PC-3 (cell line): ENCODE measurements around the gene DMD. TPM values are rescaled to one million over a fixed set of nuclear protein-coding genes. Genes with fewer than 3 reads are reported as not detected.

ENCODE experiments used
- ATAC-seq: fragments of 200-7000 bp; cut with Tn5 transposase; 2 replicates; pipeline ENCODE4 v1.9.1; 2020; ENCODE audit warnings: mild to moderate bottlenecking, moderate library complexity
- BruUV-seq: library from RNA; stranded (reverse); fragments of 400-500 nt; replicated peaks from 2 replicates; lab custom pipeline; 2021; lab: Mats Ljungman, UMichigan
- CTCF ChIA-PET: fragments of 300-600 bp; sonication (Branson Sonifier 250); formaldehyde crosslinking; loops from one replicate; lab custom pipeline; 2022; ENCODE audit warnings: antibody characterized with exemption; lab: Charles Lee
- POLR2A ChIA-PET: fragments of 300-600 bp; sonication (Branson Sonifier 250); formaldehyde crosslinking; loops from one replicate; lab custom pipeline; 2022; ENCODE audit warnings: antibody characterized with exemption; ENCODE audit not compliant: unreplicated experiment; lab: Charles Lee
- DNase-seq: peaks from one replicate; pipeline ENCODE4 v3.0.0-alpha.2; 2015
- H2AFZ ChIP-seq: fragments of 300-600 bp; sonication (generic); 2 replicates; pipeline ENCODE4 v1.6.0; 2016; ENCODE audit warnings: antibody characterized with exemption, low read length
- H3F3A ChIP-seq: fragments of 300-600 bp; sonication (generic); one replicate; pipeline ENCODE4 v1.6.0; 2017; ENCODE audit warnings: antibody characterized with exemption, low read length, control low read depth, mild to moderate bottlenecking; ENCODE audit not compliant: unreplicated experiment
- H3K27ac ChIP-seq: fragments of 300-600 bp; sonication (generic); 2 replicates; pipeline ENCODE4 v1.5.1; 2016; ENCODE audit warnings: mild to moderate bottlenecking, low read length
- H3K27me3 ChIP-seq: fragments of 300-600 bp; sonication (generic); 2 replicates; pipeline ENCODE4 v1.6.1; 2016; ENCODE audit warnings: low read length, mixed read lengths
- H3K36me3 ChIP-seq: fragments of 300-600 bp; sonication (generic); 2 replicates; pipeline ENCODE4 v1.6.1; 2016; ENCODE audit warnings: low read depth, mixed run types, low read length, mixed read lengths
- H3K4me1 ChIP-seq: fragments of 300-600 bp; sonication (generic); 2 replicates; pipeline ENCODE4 v1.5.1; 2016; ENCODE audit warnings: low read length; ENCODE audit not compliant: insufficient read depth
- H3K4me2 ChIP-seq: fragments of 300-600 bp; sonication (generic); 2 replicates; pipeline ENCODE4 v1.6.0; 2016; ENCODE audit warnings: low read length
- H3K4me3 ChIP-seq: fragments of 300-600 bp; sonication (generic); 2 replicates; pipeline ENCODE4 v1.5.1; 2016; ENCODE audit warnings: mild to moderate bottlenecking, low read length, mixed read lengths
- H3K79me2 ChIP-seq: fragments of 300-600 bp; sonication (generic); 2 replicates; pipeline ENCODE4 v1.6.1; 2017; ENCODE audit warnings: low read length, mixed read lengths
- H3K9ac ChIP-seq: fragments of 300-600 bp; sonication (generic); 2 replicates; pipeline ENCODE4 v1.6.0; 2016; ENCODE audit warnings: mild to moderate bottlenecking, low read length
- H3K9me2 ChIP-seq: fragments of 300-600 bp; sonication (generic); replicated peaks from 2 replicates; pipeline ENCODE4 v1.6.1; 2016; ENCODE audit warnings: mixed run types, low read length, mixed read lengths
- H3K9me3 ChIP-seq: fragments of 300-600 bp; sonication (generic); 2 replicates; pipeline ENCODE4 v1.6.1; 2016; ENCODE audit warnings: low read length, mixed read lengths
- H4K20me1 ChIP-seq: fragments of 300-600 bp; sonication (generic); 2 replicates; pipeline ENCODE4 v1.6.1; 2016; ENCODE audit warnings: low read length, mixed read lengths
- CTCF ChIP-seq: fragments of 300-600 bp; sonication (generic); conservative IDR thresholded peaks from 2 replicates; pipeline ENCODE4 v1.5.1; 2017; ENCODE audit warnings: antibody characterized with exemption, low read depth, mild to moderate bottlenecking, low read length
- EZH2 ChIP-seq: fragments of 300-600 bp; sonication (generic); IDR thresholded peaks from one replicate; pipeline ENCODE4 v1.6.1; 2017; ENCODE audit warnings: antibody characterized with exemption, mild to moderate bottlenecking, low read length; ENCODE audit not compliant: unreplicated experiment
- EZH2phosphoT487 ChIP-seq: fragments of 300-600 bp; sonication (generic); IDR thresholded peaks from 2 replicates; pipeline ENCODE4 v1.6.1; 2018; ENCODE audit warnings: mild to moderate bottlenecking, antibody characterized with exemption, low read length, borderline replicate concordance
- intact Hi-C: fragments of 100-400 bp; cut with micrococcal nuclease; formaldehyde crosslinking; loops from 2 replicates; pipeline ENCODE4 v1.9.0; 2023
- total RNA-seq: library from RNA; depleted of rRNA; stranded (reverse); fragments of >200 nt; gene quantifications from 2 replicates; pipeline ENCODE4 v1.2.3, GENCODE V29; 2014

DMD gene
- total RNA-seq, 1 experiment from 2014 or later, result not detected

- DNase-seq (no peak), ATAC-seq (no peak)
- Histone ChIP-seq H3K4me3 (no peak overlapping the region), H3K9me2 (no peaks in the 10 kb centered on the region), H3K36me3 (no peaks in the 10 kb centered on the region), H2AFZ (no peak overlapping the region), H3K79me2 (no peaks in the 10 kb centered on the region), H3K9me3 (no peaks in the 10 kb centered on the region), H3K27me3 (no peaks in the 10 kb centered on the region), H3K4me2 (no peak overlapping the region), H3K27ac (no peak overlapping the region), H3F3A (no peaks in the 10 kb centered on the region), H4K20me1 (no peaks in the 10 kb centered on the region), H3K4me1 (no peaks in the 10 kb centered on the region), H3K9ac (no peak overlapping the region)
- ChIA-PET POLR2A (no interaction called here), CTCF (no interaction called here)
- no peak for TF ChIP-seq CTCF
- no peak for TF ChIP-seq EZH2
- no peak for TF ChIP-seq EZH2phosphoT487
- BruUV-seq, result no TSS peak
- intact Hi-C loops, result no loop called here
Measured at GRCh38 chrX:33087411-33087810, 123.9 kb downstream of the DMD start.

GRCh38 chrX:33086886-33087285 lies 124.5 kb downstream of the DMD start:
- Histone ChIP-seq H3K36me3 (no peaks in the 10 kb centered on the region), H3K9me3 (no peaks in the 10 kb centered on the region), H3K79me2 (no peaks in the 10 kb centered on the region), H3K4me2 (no peak overlapping the region), H3K4me1 (no peaks in the 10 kb centered on the region), H2AFZ (no peak overlapping the region), H3K9ac (no peak overlapping the region), H3K27me3 (no peaks in the 10 kb centered on the region), H3K27ac (no peak overlapping the region), H3K9me2 (no peaks in the 10 kb centered on the region), H3F3A (no peaks in the 10 kb centered on the region), H4K20me1 (no peaks in the 10 kb centered on the region), H3K4me3 (no peak overlapping the region)
- intact Hi-C loops, result no loop called here
- POLR2A ChIA-PET, result no interaction called here
- DNase-seq, result no peak
- no peak for TF ChIP-seq EZH2phosphoT487
- TF ChIP-seq EZH2, result no peak
- TF ChIP-seq CTCF, result no peak
- BruUV-seq, result no TSS peak
- ATAC-seq, result no peak
- CTCF ChIA-PET, result no interaction called here

GRCh38 chrX:33082371-33082770 lies 129.0 kb downstream of the DMD start:
- H4K20me1 ChIP-seq, result no peaks in the 10 kb centered on the region
- BruUV-seq, result no TSS peak
- DNase-seq (no peak), ATAC-seq (no peak)
- no peak overlapping the region for H3K9ac ChIP-seq
- no peaks in the 10 kb centered on the region for H3F3A ChIP-seq
- H3K4me2 ChIP-seq, result no peak overlapping the region
- no peak overlapping the region for H2AFZ ChIP-seq
- no peaks in the 10 kb centered on the region for H3K27me3 ChIP-seq
- CTCF ChIA-PET, result no interaction called here
- POLR2A ChIA-PET, result no interaction called here
- intact Hi-C loops, result no loop called here
- H3K27ac ChIP-seq, result no peak overlapping the region
- no peaks in the 10 kb centered on the region for H3K79me2 ChIP-seq
- no peaks in the 10 kb centered on the region for H3K4me1 ChIP-seq
- no peaks in the 10 kb centered on the region for H3K9me2 ChIP-seq
- TF ChIP-seq CTCF, result no peak
- TF ChIP-seq EZH2phosphoT487, result no peak
- no peak for TF ChIP-seq EZH2
- no peaks in the 10 kb centered on the region for H3K9me3 ChIP-seq
- H3K4me3 ChIP-seq, result no peak overlapping the region
- no peaks in the 10 kb centered on the region for H3K36me3 ChIP-seq
